Parathyroid adenoma (tissue), 2 donors: ENCODE data around the gene SARDH.

Experiments used
- H2AFZ ChIP-seq: fragments of 300-600 bp; sonication (generic); one replicate; pipeline ENCODE4 v1.7.0; 2017; ENCODE audit warnings: antibody characterized with exemption, mild to moderate bottlenecking
- H3K27ac ChIP-seq: fragments of 300-600 bp; sonication (generic); one replicate; pipeline ENCODE4 v1.7.0; 2017
- H3K27me3 ChIP-seq: fragments of 300-600 bp; sonication (generic); one replicate; pipeline ENCODE4 v1.7.0; 2017; ENCODE audit warnings: low read length; ENCODE audit not compliant: control insufficient read depth, insufficient read depth
- H3K36me3 ChIP-seq: fragments of 300-600 bp; sonication (generic); one replicate; pipeline ENCODE4 v1.7.0; 2017; ENCODE audit warnings: low read length; ENCODE audit not compliant: control insufficient read depth, insufficient read depth
- H3K4me1 ChIP-seq: fragments of 300-600 bp; sonication (generic); one replicate; pipeline ENCODE4 v1.7.0; 2017; ENCODE audit warnings: control low read depth
- H3K4me2 ChIP-seq: fragments of 300-600 bp; sonication (generic); one replicate; pipeline ENCODE4 v1.7.0; 2017; ENCODE audit warnings: low read length
- H3K4me3 ChIP-seq: fragments of 300-600 bp; sonication (generic); one replicate; pipeline ENCODE4 v1.7.0; 2017; ENCODE audit warnings: low read depth, low read length
- H3K79me2 ChIP-seq: fragments of 300-600 bp; sonication (generic); one replicate; pipeline ENCODE4 v1.7.0; 2017; ENCODE audit warnings: control low read depth
- H3K9ac ChIP-seq: fragments of 300-600 bp; sonication (generic); one replicate; pipeline ENCODE4 v1.7.0; 2017; ENCODE audit warnings: mild to moderate bottlenecking
- H3K9me3 ChIP-seq: fragments of 300-600 bp; sonication (generic); one replicate; pipeline ENCODE4 v1.7.0; 2017; ENCODE audit warnings: low read length; ENCODE audit not compliant: control insufficient read depth
- TF ChIP-seq, protein P1 (sequence below): fragments of 300-600 bp; sonication (generic); IDR thresholded peaks from one replicate; pipeline ENCODE4 v1.7.0; 2017; ENCODE audit warnings: antibody characterized with exemption, mild to moderate bottlenecking
- donor health status: primary hyperparathyroidism.

SARDH gene

DNA sequence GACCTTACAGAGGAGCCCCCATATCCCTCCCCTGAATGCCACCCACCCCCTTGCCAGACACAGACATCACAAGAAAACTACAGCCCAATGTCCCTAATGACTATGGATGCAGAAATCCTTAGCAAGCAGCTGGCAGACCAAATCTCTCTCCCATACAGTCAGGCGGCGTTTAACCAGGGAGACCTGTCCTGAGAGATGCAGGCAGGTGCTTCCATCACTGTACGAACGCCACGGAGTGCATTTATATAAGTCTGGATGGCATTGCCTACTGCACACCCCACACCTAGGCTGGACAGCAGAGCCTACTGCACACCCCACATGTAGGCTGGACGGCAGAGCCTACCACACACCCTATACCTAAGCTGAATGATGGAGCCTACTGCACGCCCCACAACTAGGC lies 34.4 kb upstream of the SARDH start:
- no peak overlapping the region for H3K4me3 ChIP-seq
- TF ChIP-seq, protein P1, sequence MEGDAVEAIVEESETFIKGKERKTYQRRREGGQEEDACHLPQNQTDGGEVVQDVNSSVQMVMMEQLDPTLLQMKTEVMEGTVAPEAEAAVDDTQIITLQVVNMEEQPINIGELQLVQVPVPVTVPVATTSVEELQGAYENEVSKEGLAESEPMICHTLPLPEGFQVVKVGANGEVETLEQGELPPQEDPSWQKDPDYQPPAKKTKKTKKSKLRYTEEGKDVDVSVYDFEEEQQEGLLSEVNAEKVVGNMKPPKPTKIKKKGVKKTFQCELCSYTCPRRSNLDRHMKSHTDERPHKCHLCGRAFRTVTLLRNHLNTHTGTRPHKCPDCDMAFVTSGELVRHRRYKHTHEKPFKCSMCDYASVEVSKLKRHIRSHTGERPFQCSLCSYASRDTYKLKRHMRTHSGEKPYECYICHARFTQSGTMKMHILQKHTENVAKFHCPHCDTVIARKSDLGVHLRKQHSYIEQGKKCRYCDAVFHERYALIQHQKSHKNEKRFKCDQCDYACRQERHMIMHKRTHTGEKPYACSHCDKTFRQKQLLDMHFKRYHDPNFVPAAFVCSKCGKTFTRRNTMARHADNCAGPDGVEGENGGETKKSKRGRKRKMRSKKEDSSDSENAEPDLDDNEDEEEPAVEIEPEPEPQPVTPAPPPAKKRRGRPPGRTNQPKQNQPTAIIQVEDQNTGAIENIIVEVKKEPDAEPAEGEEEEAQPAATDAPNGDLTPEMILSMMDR = no peak
- no peak overlapping the region for H2AFZ ChIP-seq
- no peaks in the 10 kb centered on the region for H3K79me2 ChIP-seq
- H3K4me2 ChIP-seq = no peak overlapping the region
- no peaks in the 10 kb centered on the region for H3K27me3 ChIP-seq
- no peaks in the 10 kb centered on the region for H3K9me3 ChIP-seq
- H3K4me1 ChIP-seq = no peaks in the 10 kb centered on the region
- no peak overlapping the region for H3K27ac ChIP-seq
- no peaks in the 10 kb centered on the region for H3K36me3 ChIP-seq
- no peak overlapping the region for H3K9ac ChIP-seq

DNA sequence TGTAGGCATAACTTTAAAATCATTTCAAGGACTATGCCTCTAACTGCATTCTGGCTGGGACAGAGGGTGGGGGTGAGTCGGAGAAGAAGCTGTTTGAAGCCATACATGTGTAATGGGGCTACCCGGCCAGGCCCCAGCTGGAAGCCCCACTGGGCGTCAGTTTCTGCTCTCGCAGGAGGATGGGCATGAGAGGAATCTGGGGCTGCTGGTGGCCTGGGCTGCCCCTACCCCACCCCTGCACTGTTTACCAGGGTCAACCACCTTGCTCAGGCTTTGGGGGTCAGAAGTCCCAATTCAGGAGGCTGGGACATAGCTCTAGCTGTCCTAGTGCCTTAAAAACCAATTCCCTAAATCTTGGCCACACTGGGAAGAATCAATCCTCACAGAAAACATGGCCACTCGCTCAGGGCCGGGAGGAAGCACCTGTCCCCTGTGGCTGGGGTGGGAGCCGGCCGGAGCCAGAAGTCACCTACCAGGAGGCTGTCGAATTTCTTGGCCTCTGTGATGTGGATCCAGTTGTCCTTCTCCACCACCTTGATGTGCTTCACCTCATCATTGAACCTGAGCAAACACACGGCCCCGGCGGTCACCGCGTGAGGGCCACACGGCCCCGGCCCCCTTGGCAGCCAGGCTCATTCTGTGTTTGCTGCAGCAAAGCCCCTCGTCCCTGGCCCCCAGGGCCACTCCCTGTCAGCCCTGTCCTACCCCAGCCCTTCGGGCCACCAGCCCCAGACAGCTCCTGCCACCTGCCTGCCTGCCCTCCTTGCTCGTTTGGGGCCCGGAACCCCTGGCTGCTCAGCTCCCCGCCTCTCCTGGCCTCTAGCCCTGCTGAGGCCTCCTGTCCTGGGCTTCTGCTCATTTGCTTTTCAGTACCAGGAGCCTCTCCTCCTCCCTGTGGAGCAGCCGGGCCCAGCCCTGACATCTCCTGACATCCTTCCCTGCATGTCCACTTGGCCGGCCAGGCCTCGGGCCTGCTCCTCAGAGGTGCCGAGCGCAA lies 33.6 kb upstream of the SARDH start:
- Histone ChIP-seq H3K9me3 (no peaks in the 10 kb centered on the region), H3K27me3 (no peaks in the 10 kb centered on the region), H3K4me3 (no peak overlapping the region), H3K27ac (no peak overlapping the region), H3K36me3 (no peaks in the 10 kb centered on the region), H3K4me1 (no peaks in the 10 kb centered on the region), H3K4me2 (no peak overlapping the region), H2AFZ (no peak overlapping the region), H3K9ac (no peak overlapping the region), H3K79me2 (no peaks in the 10 kb centered on the region)
- TF ChIP-seq, protein P1 = no peak

DNA sequence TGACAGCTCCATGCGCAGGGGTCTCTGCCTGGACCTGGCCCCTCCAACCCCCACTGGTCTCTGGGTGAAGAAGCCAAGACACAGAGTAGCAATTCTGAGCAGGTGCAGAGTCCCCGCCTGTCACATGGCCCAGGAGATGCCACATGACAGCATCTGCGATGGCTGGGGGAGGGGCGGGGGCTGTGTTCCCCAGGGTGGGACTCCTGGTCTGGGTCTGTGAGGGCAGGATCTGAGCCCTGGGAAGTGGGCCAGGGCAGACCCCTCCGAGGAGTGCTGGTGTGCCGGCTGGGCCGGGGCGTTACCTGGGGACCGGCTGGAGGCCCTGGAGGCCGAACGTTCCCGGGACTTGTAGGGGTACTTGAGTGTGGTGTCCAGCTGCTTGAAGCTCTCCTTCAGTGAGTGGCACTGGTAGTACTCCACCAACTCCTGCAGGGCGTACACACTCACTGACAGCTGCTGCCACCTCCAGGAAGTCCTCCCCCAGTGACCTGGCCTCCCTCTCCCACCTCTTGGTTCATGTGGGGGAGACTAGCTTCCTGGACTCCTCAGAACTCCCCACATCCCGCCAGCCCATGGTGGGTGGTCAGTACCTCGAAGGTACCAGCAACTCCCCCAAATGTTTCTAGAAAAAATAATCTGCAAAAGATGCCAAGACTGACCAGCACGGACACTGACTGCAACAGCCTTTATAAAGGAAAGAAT lies 32.1 kb upstream of the SARDH start:
- Histone ChIP-seq H3K4me1 (no peaks in the 10 kb centered on the region), H2AFZ (no peak overlapping the region), H3K27ac (no peak overlapping the region), H3K79me2 (no peaks in the 10 kb centered on the region), H3K9ac (no peak overlapping the region), H3K4me3 (no peak overlapping the region), H3K27me3 (no peaks in the 10 kb centered on the region), H3K4me2 (no peak overlapping the region), H3K36me3 (no peaks in the 10 kb centered on the region), H3K9me3 (no peaks in the 10 kb centered on the region)
- TF ChIP-seq, protein P1 = no peak

DNA sequence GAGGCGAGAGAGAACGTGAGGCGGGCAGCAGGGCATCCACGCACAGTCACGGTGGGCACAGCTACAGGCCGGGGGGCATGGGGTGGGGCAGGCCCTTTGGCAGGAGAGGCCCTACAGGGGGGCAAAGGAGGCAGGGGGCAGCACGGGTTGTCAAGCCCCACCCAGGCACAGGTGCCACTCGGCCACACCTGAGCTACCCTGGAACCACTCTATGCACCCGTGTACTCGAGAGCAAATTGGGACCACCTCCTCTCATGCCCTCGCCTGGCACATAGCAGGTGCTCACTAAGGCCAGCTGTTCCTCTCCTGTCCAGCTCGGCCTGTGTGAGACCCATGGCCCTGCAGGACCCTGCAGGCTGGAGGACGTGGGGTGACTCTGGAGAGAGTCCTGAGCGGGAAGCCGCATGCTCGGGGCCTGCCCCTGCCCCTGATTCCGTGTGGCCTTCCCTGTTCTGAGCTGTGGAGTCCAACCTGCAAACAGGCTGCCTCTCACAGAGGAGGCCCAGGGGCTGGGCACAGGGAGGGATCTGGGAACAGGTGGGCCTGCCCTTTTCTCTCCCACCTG lies 31.4 kb upstream of the SARDH start:
- no peaks in the 10 kb centered on the region for H3K79me2 ChIP-seq
- H3K4me1 ChIP-seq = no peaks in the 10 kb centered on the region
- H2AFZ ChIP-seq = no peak overlapping the region
- TF ChIP-seq, protein P1 = no peak
- no peak overlapping the region for H3K27ac ChIP-seq
- H3K36me3 ChIP-seq = no peaks in the 10 kb centered on the region
- H3K4me3 ChIP-seq = no peak overlapping the region
- H3K9ac ChIP-seq = no peak overlapping the region
- H3K27me3 ChIP-seq = no peaks in the 10 kb centered on the region
- no peak overlapping the region for H3K4me2 ChIP-seq
- H3K9me3 ChIP-seq = no peaks in the 10 kb centered on the region
